CD4-positive, alpha-beta memory T cell (primary cell): ENCODE results near the gene ZNF564. TPM values are rescaled to one million over a fixed set of nuclear protein-coding genes. Genes with fewer than 3 reads are reported as not detected.

ENCODE experiments used
- CTCF ChIA-PET: fragments of 350-600 bp; sonication (Branson Sonifier 250); formaldehyde crosslinking; loops from one replicate; lab custom pipeline; 2021; ENCODE audit warnings: inconsistent platforms; ENCODE audit not compliant: partially characterized antibody; lab: Charles Lee
- POLR2A ChIA-PET: fragments of 350-600 bp; sonication (Branson Sonifier 250); formaldehyde crosslinking; loops from one replicate; lab custom pipeline; 2021; ENCODE audit not compliant: partially characterized antibody; lab: Charles Lee
- DNase-seq, 5 donors: peaks; one replicate each; pipeline versions ENCODE4 v3.0.0 to v3.0.0-alpha.2; 2020 to 2022; ENCODE audit warnings: mixed read lengths in 1 of 5
- H3K27ac ChIP-seq: one replicate; pipeline ENCODE4 v1.7.0; 2013; ENCODE audit warnings: low read depth, low read length
- H3K27me3 ChIP-seq: 2 replicates; pipeline ENCODE4 v1.7.0; 2013; ENCODE audit warnings: mild to moderate bottlenecking, low read length, moderate library complexity; ENCODE audit not compliant: insufficient read depth
- H3K36me3 ChIP-seq: 2 replicates; pipeline ENCODE4 v1.7.0; 2013; ENCODE audit warnings: mild to moderate bottlenecking, low read length, moderate library complexity; ENCODE audit not compliant: insufficient read depth
- H3K4me1 ChIP-seq: 2 replicates; pipeline ENCODE4 v1.7.0; 2013; ENCODE audit warnings: mild to moderate bottlenecking, low read length, moderate library complexity; ENCODE audit not compliant: insufficient read depth
- H3K4me3 ChIP-seq, 2 donors: one replicate each; pipeline ENCODE4 v1.7.0; 2013; ENCODE audit warnings: low read length in 2 of 2, mild to moderate bottlenecking in 1 of 2
- H3K9me3 ChIP-seq, 2 donors: one replicate each; pipeline ENCODE4 v1.7.0; 2013; ENCODE audit warnings: low read length in 2 of 2, control low read depth in 1 of 2; ENCODE audit not compliant: control insufficient read depth in 1 of 2
- H3K27ac Mint-ChIP-seq, 7 donors: one replicate each; pipeline ENCODE4 v1.8.0; 2020 to 2021; ENCODE audit warnings: mixed read lengths in 7 of 7, mild to moderate bottlenecking in 6 of 7, inconsistent platforms in 3 of 7, moderate library complexity in 3 of 7
- H3K27me3 Mint-ChIP-seq, 2 donors: one replicate each; pipeline ENCODE4 v1.8.0; 2020 to 2021; ENCODE audit warnings: mixed read lengths in 2 of 2
- H3K36me3 Mint-ChIP-seq, 2 donors: one replicate each; pipeline ENCODE4 v1.8.0; 2020 to 2021; ENCODE audit warnings: mixed read lengths in 2 of 2, inconsistent platforms in 1 of 2, mild to moderate bottlenecking in 1 of 2
- H3K4me1 Mint-ChIP-seq, 4 donors: one replicate each; pipeline ENCODE4 v1.8.0; 2020 to 2021; ENCODE audit warnings: mixed read lengths in 4 of 4, mild to moderate bottlenecking in 1 of 4
- H3K4me3 Mint-ChIP-seq, 8 donors: one replicate each; pipeline ENCODE4 v1.8.0; 2020 to 2021; ENCODE audit warnings: mixed read lengths in 8 of 8, mild to moderate bottlenecking in 7 of 8, moderate library complexity in 6 of 8, inconsistent platforms in 3 of 8
- H3K9me3 Mint-ChIP-seq, 8 donors: one replicate each; pipeline ENCODE4 v1.8.0; 2020 to 2021; ENCODE audit warnings: mixed read lengths in 8 of 8, mild to moderate bottlenecking in 5 of 8, inconsistent platforms in 3 of 8, moderate library complexity in 1 of 8
- intact Hi-C: fragments of 100-400 bp; cut with micrococcal nuclease; formaldehyde crosslinking; loops from one replicate; pipeline ENCODE4 v1.15.1; 2023
- polyA plus RNA-seq, 2 donors: library from polyadenylated mRNA; unstranded; fragments of 300-500 nt; fragmentation: Illumina TruSeq; gene quantifications; one replicate each; pipeline ENCODE4 v1.2.3, GENCODE V29; 2021
- total RNA-seq, 2 experiments: library from RNA; stranded (reverse); gene quantifications; one replicate each; pipeline ENCODE4 v1.2.3, GENCODE V29; 2021

The ZNF564 gene
- total RNA-seq (10 to 100 TPM; 29.2 to 30.6 TPM), polyA plus RNA-seq (10 to 100 TPM; 11.2 to 15.3 TPM)

GRCh38 chr19:12551060-12551832 is at the start of gene ZNF564:
Gene ZNF564 (minus strand): TSS chr19:12551482. CDS start chr19:12551332, 150 bp downstream.
- Mint-ChIP-seq H3K4me3 (peak within 1 kb of the TSS; percentile 92 to 100 (median 98)), H3K27me3 (no peaks in the 10 kb centered on the region), H3K27ac (peak within 1 kb of the TSS; percentile 91 to 99 (median 97)), H3K36me3 (peaks cover 13 to 28% of the 10 kb centered on the region in 2 donors), H3K4me1 (peaks cover 28 to 56% (median 39%) of the 10 kb centered on the region in 4 donors), H3K9me3 (peaks cover 0 to 2% (median 0%) of the 10 kb centered on the region in 8 donors)
- no peaks in the 10 kb centered on the region for H3K36me3 ChIP-seq
- H3K27me3 ChIP-seq = no peaks in the 10 kb centered on the region
- H3K4me3 ChIP-seq = peak within 1 kb of the TSS; percentile 44 to 98
- H3K4me1 ChIP-seq = peaks cover 42% of the 10 kb centered on the region
- no peaks in the 10 kb centered on the region for H3K9me3 ChIP-seq
- intact Hi-C loops = loop anchor here (1.0 kb wide), 2 partner anchors 56 to 67 kb away; partner anchors contain the start of gene ZNF709
- CTCF ChIA-PET = interaction anchor here (1.0 to 1.5 kb wide), 4 partner anchors 12 to 492 kb away, joined by 3 to 4 read pairs (median 3); partner anchors contain the start of gene ZNF442
- POLR2A ChIA-PET = interaction anchor here (0.7 to 1.9 kb wide), 14 partner anchors 9 to 813 kb away, joined by 3 to 10 read pairs (median 4); partner anchors contain the start of genes FBXW9, GET3, MAN2B1 and WDR83
- peak; percentile 94 to 98 (median 95) for DNase-seq
- H3K27ac ChIP-seq = peak within 1 kb of the TSS; percentile 83

- peaks cover 12 to 19% of the 10 kb centered on the region in 2 donors for H3K36me3 Mint-ChIP-seq
- CTCF ChIA-PET = no interaction called here
- DNase-seq = no peak
- Histone ChIP-seq H3K36me3 (peaks cover 4% of the 10 kb centered on the region), H3K9me3 (no peaks in the 10 kb centered on the region), H3K4me3 (no peak overlapping the region), H3K27me3 (no peaks in the 10 kb centered on the region), H3K27ac (no peak overlapping the region), H3K4me1 (no peaks in the 10 kb centered on the region)
- no peaks in the 10 kb centered on the region for H3K9me3 Mint-ChIP-seq
- peaks cover 0 to 2% (median 0%) of the 10 kb centered on the region in 4 donors for H3K4me1 Mint-ChIP-seq
- no peaks in the 10 kb centered on the region for H3K27me3 Mint-ChIP-seq
- POLR2A ChIA-PET = no interaction called here
- intact Hi-C loops = no loop called here
- no peak overlapping the region for H3K4me3 Mint-ChIP-seq
- H3K27ac Mint-ChIP-seq = no peak overlapping the region
Observed at GRCh38 chr19:12597594-12597993, 46.3 kb upstream of the ZNF564 start.

GRCh38 chr19:12596927-12597548 is 45.8 kb upstream of the ZNF564 start:
- H3K9me3 Mint-ChIP-seq = no peaks in the 10 kb centered on the region
- ChIA-PET CTCF (no interaction called here), POLR2A (interaction anchor here (1.3 kb wide), 1 partner anchor 73 kb away, joined by 3 read pairs; a partner anchor contains a TSS)
- H3K4me3 Mint-ChIP-seq = no peak overlapping the region
- H3K36me3 Mint-ChIP-seq = peaks cover 11 to 19% of the 10 kb centered on the region in 2 donors
- peaks cover 0 to 2% (median 0%) of the 10 kb centered on the region in 4 donors for H3K4me1 Mint-ChIP-seq
- intact Hi-C loops = no loop called here
- Histone ChIP-seq H3K4me1 (no peaks in the 10 kb centered on the region), H3K27me3 (no peaks in the 10 kb centered on the region), H3K4me3 (no peak overlapping the region), H3K27ac (no peak overlapping the region), H3K36me3 (peaks cover 4% of the 10 kb centered on the region), H3K9me3 (no peaks in the 10 kb centered on the region)
- H3K27ac Mint-ChIP-seq = no peak overlapping the region
- H3K27me3 Mint-ChIP-seq = no peaks in the 10 kb centered on the region
- DNase-seq = no peak

GRCh38 chr19:12596485-12596884 is 45.2 kb upstream of the ZNF564 start:
- H3K27ac ChIP-seq = no peak overlapping the region
- H3K36me3 Mint-ChIP-seq = peaks cover 8 to 17% of the 10 kb centered on the region in 2 donors
- no peaks in the 10 kb centered on the region for H3K9me3 Mint-ChIP-seq
- intact Hi-C loops = no loop called here
- H3K4me3 ChIP-seq = no peak overlapping the region
- ChIA-PET CTCF (no interaction called here), POLR2A (interaction anchor here (0.6 to 1.3 kb wide), 2 partner anchors 73 to 180 kb away, joined by 3 read pairs; a partner anchor contains a TSS)
- H3K36me3 ChIP-seq = peaks cover 4% of the 10 kb centered on the region
- DNase-seq = no peak
- no peak overlapping the region for H3K27ac Mint-ChIP-seq
- no peaks in the 10 kb centered on the region for H3K27me3 Mint-ChIP-seq
- H3K4me3 Mint-ChIP-seq = no peak overlapping the region
- no peaks in the 10 kb centered on the region for H3K9me3 ChIP-seq
- peaks cover 0 to 2% (median 0%) of the 10 kb centered on the region in 4 donors for H3K4me1 Mint-ChIP-seq
- H3K4me1 ChIP-seq = no peaks in the 10 kb centered on the region
- no peaks in the 10 kb centered on the region for H3K27me3 ChIP-seq

GRCh38 chr19:12581100-12581499 is 29.8 kb upstream of the ZNF564 start:
- Mint-ChIP-seq H3K4me3 (no peak overlapping the region), H3K36me3 (peaks cover 42 to 48% of the 10 kb centered on the region in 2 donors), H3K4me1 (no peaks in the 10 kb centered on the region), H3K27me3 (no peaks in the 10 kb centered on the region), H3K27ac (no peak overlapping the region), H3K9me3 (peaks cover 0 to 27% (median 19%) of the 10 kb centered on the region in 8 donors)
- intact Hi-C loops = no loop called here
- Histone ChIP-seq H3K27me3 (no peaks in the 10 kb centered on the region), H3K9me3 (peaks cover 0 to 15% of the 10 kb centered on the region in 2 donors), H3K36me3 (peaks cover 19% of the 10 kb centered on the region), H3K4me3 (no peak overlapping the region), H3K27ac (no peak overlapping the region), H3K4me1 (no peaks in the 10 kb centered on the region)
- POLR2A ChIA-PET = no interaction called here
- no peak for DNase-seq
- CTCF ChIA-PET = no interaction called here

GRCh38 chr19:12580180-12580694 is 29.0 kb upstream of the ZNF564 start:
- Mint-ChIP-seq H3K4me3 (no peak overlapping the region), H3K27ac (no peak overlapping the region), H3K9me3 (peaks cover 0 to 27% (median 19%) of the 10 kb centered on the region in 8 donors), H3K27me3 (no peaks in the 10 kb centered on the region), H3K4me1 (no peaks in the 10 kb centered on the region), H3K36me3 (peaks cover 42 to 48% of the 10 kb centered on the region in 2 donors)
- Histone ChIP-seq H3K27me3 (no peaks in the 10 kb centered on the region), H3K27ac (no peak overlapping the region), H3K4me1 (no peaks in the 10 kb centered on the region), H3K9me3 (peaks cover 0 to 15% of the 10 kb centered on the region in 2 donors), H3K4me3 (no peak overlapping the region), H3K36me3 (peaks cover 19% of the 10 kb centered on the region)
- ChIA-PET POLR2A (no interaction called here), CTCF (no interaction called here)
- intact Hi-C loops = no loop called here
- DNase-seq = no peak

- Mint-ChIP-seq H3K27me3 (no peaks in the 10 kb centered on the region), H3K36me3 (peaks cover 42 to 48% of the 10 kb centered on the region in 2 donors), H3K9me3 (peaks cover 0 to 27% (median 19%) of the 10 kb centered on the region in 8 donors), H3K4me1 (peaks cover 3 to 7% (median 5%) of the 10 kb centered on the region in 4 donors), H3K4me3 (no peak overlapping the region), H3K27ac (no peak overlapping the region)
- Histone ChIP-seq H3K4me1 (no peaks in the 10 kb centered on the region), H3K4me3 (no peak overlapping the region), H3K27me3 (no peaks in the 10 kb centered on the region), H3K36me3 (peaks cover 19% of the 10 kb centered on the region), H3K27ac (no peak overlapping the region), H3K9me3 (peaks cover 0 to 15% of the 10 kb centered on the region in 2 donors)
- ChIA-PET POLR2A (interaction anchor here (0.6 kb wide), 1 partner anchor 1381 kb away, joined by 3 read pairs; no protein-coding TSS in a partner anchor), CTCF (no interaction called here)
- intact Hi-C loops = no loop called here
- no peak for DNase-seq
Observed at GRCh38 chr19:12578641-12579040, 27.4 kb upstream of the ZNF564 start.
